Suppressor macrophage (primary cell): ENCODE results near the gene SLC16A11.

ENCODE experiments used
- DNase-seq, 4 experiments: peaks; one replicate each; pipeline ENCODE4 v3.0.0-alpha.2; 2020 to 2022

Gene SLC16A11

DNA sequence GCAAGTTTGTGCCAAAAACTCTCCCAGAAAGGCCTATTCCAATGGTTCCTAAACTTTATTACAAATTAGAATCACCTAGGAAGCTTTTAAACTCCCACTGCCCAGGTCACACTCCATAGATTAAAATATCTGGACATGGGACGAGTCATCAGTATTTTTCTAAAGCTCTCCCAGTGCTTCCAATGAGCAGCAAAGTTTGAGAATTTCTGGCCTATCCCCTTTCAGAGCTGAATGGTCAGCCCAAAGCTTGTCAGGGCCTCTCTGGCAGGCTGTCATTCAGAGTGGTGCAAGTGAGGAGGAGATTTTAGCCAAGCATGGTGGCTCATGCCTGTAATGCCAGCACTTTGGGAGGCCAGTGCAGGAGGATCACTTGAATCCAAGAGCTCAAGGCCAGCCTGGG, 18.6 kb downstream of the SLC16A11 start:
- DNase-seq: no peak

GRCh38 chr17:7024402-7024785, 19.5 kb downstream of the SLC16A11 start:
- DNase-seq: no peak

GRCh38 chr17:7023576-7024401, 20.1 kb downstream of the SLC16A11 start:
- DNase-seq: peak; percentile 94 to 95 (median 94)

DNA sequence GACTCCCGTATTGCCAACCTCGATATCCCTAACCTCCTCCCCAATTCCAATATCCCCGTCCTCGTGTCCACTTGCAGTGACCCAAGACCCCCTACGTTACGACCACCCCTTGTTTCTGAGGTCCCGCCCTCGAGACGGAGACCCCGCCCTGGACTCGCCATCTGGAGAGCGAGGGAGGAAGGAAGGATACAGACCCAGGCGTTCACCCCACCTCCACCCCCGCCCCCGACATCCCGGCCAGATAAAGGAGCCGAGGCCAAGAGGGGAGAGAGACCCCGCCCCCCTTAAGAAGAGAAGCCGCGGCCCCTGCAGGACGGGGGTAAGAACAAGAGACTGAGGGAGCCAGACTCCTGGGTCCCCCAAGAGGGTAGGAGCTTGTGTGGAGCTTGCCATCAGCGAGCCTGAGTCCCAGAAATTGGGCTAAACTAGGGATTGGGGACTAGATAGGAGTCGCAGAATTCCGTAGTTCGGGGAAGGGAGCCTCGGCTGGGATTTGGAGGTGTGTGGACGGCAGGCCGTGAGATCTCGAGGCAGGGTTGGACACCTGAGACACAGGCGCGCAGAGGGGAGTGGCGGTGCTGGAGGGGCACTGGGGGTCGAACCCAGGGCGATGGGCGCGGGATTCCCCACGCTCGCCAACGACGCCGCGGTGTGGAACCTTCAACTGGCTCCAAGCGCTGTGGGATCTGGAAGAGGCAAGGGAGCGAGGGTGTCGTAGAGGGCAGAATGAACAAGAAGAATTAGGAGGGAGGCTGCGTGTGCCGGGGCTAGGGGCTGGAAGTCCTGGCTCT, 20.9 kb downstream of the SLC16A11 start, which contains the start of gene BCL6B:
Gene BCL6B (plus strand): TSS at position 270 of the 791 bp plus-strand sequence. CDS start 622 bp downstream, outside the sequence.
- DNase-seq: no peak

- DNase-seq: peak; percentile 77 to 90 (median 88)
These were observed 21.7 kb downstream of the SLC16A11 start for GRCh38 chr17:7021993-7022778.

GRCh38 chr17:7020894-7021664, 22.8 kb downstream of the SLC16A11 start:
- DNase-seq: no peak

DNA sequence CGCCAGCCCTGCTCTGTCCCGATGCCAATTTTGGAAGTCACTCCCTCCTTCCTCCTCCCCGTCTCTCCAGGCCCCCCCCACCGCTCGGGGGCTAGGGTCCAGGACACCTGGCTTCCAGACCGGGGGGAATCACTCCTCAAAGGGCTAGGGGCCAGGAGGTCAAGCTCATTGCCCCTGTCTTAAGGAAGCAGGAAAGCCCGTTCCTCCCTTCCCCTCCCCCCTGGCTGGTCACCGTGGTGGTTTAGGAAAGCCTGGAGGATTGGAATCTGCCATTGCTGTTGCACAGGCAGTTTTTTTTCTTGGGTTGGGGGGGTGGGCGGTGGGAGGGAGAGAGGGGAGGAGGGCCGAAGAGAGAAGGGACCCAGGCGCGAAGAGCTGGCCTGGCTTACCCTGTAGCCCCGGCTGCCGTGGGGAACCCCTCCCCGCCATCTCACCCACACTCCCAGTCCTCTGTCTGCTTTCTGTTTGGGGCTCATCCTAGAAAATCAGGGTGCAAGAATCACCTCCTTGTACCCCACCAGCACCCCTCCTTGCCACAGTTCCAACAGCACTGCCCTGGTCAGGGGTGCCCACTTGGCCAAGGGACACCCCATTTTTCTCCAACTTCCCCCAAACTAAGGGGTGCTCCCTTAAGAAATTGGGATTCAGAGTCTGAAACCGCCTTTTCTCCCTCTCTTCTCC, 23.9 kb downstream of the SLC16A11 start:
- no peak for DNase-seq

DNA sequence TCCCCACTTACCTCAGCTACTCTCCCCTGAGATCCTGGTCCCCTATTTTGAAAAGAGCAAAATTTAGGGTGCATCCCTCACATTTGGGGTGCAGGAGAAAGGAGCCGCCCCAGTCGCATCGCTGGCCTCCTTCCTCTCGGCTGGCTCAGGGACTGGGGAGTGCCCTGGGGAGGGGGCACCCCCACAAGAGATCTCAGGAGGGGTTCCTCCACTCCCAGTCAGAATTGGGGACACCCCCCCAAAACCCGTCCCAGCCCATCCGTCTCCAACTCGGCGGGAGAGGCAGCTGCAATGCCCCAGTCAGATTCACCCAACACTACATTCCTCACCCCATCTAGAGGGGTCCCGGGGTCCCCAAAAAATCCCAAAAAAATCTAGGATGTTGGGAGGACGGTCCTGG, 24.5 kb downstream of the SLC16A11 start:
- no peak for DNase-seq

GRCh38 chr17:7018331-7018964, 25.4 kb downstream of the SLC16A11 start:
- DNase-seq: no peak

- no peak for DNase-seq
These were observed 26.1 kb downstream of the SLC16A11 start for GRCh38 chr17:7017827-7018200.

DNA sequence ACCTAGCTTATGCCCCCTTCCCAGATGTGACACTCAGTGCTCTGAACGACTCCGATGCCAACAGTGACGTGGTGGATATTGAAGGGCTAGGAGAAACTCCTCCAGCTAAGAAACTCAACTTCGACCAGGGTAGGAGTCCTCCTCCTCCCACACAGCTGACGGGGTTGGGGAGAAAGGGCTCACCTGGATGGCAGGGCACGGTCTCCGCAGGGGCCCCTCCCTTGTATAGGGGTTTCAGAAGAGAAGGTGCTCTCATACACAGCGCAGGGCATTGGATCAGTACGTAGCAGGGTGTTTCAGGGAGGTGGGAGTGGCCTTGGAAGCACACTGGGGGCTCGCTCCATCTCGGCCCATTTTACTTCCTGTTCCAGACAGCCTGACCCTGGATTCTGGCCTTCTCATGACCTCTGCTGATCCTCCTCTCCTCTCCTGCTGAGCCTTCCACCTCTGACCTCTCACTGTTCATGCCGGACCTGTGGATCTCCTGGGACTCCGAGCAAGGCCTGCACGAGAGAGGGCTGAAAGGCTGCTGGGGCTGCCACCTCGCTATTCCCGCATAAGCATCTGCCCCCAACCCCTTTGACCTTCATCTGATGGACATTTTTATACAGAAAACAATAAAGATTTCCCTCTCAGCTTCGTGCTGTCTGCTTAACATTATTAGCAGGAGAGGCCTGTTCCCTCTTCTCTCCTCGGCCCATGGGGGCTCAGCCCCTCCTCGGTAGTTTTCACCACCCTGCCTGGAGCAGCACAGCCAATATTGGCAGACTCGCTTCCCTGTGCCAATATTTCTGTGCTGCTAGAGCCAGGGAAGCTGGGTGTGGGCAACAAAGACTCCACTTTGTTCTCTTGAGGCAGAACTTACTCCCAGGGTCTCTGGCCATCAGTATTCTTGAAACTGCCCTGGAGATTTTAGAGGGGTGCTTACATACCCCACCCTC, 26.7 kb downstream of the SLC16A11 start:
- DNase-seq: no peak

DNA sequence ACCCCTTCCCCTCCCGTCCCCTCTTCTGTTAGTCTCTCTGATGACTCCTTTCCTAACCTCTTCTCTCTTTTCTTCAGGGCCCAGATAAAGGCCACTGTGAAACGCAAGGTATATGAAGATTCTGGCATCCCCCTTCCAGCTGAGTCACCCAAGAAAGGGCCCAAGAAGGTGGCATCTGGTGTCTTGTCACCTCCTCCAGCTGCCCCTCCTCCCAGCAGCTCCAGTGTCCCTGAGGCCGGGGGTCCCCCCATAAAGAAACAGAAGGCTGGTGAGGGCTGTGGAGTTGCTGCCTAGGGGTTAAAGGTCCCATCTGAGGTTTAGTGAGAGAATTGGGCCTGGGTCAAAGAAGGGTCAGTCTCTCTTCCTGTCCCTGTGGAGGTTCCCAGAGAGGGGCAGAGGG, 27.5 kb downstream of the SLC16A11 start:
- DNase-seq: no peak

GRCh38 chr17:7014995-7015958, 28.6 kb downstream of the SLC16A11 start:
- peak; percentile 51 to 70 (median 62) for DNase-seq

- DNase-seq: peak; percentile 99 to 100 (median 99)
These were observed 29.5 kb downstream of the SLC16A11 start for GRCh38 chr17:7014261-7014994.

- no peak for DNase-seq
These were observed 32.0 kb downstream of the SLC16A11 start for GRCh38 chr17:7011942-7012254.

- no peak for DNase-seq
These were observed 32.5 kb downstream of the SLC16A11 start for GRCh38 chr17:7011415-7011814.

DNA sequence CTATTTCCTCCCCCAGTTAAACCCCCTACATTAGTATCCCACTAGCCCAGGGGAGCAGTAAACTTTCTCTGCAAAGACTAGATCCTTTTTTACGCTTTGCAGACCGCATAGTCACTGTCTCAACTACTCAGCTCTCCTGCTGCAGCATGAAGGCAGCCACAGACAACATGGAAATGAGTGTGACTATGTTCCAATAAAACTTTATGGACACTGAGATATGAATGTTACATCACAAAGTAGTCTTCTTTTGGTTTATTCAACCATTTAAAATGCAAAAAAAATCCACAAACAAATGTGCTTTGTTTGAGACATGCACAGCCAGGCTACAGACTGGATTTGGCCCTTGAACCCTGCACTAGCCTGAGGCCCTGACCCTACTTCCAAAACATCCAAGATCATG, 33.4 kb downstream of the SLC16A11 start:
- no peak for DNase-seq

DNA sequence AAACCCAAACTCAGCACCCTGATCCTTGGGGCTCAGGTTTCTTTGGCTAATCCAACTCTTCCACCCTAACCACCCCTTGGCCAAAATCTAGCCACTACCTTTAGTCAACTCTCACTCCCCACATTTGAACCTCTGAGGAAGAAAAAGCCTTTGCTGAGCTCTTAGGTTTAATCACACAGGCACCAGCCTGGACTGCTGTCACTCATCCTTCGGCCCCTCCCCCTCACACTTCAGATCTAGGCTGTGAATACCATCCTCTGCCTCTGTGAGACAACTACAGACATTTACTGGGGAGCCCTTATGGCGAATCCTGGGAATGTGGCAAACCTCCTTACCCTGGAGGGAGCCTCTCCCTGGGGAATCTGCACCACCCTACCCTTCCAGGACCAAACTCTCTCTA, 36.7 kb downstream of the SLC16A11 start:
- DNase-seq: no peak
